Measurements from ENCODE around the gene HOXA7. TPM values are rescaled to one million over a fixed set of nuclear protein-coding genes. Genes with fewer than 3 reads are reported as not detected.

Gene HOXA7
- total RNA-seq (not detected in 2 replicates), polyA plus RNA-seq (0.37 TPM in 1 of 2 replicates, not detected in the other), polyA minus RNA-seq (not detected in 2 replicates)
- 0.30 TPM for total RNA-seq (2013)

DNA sequence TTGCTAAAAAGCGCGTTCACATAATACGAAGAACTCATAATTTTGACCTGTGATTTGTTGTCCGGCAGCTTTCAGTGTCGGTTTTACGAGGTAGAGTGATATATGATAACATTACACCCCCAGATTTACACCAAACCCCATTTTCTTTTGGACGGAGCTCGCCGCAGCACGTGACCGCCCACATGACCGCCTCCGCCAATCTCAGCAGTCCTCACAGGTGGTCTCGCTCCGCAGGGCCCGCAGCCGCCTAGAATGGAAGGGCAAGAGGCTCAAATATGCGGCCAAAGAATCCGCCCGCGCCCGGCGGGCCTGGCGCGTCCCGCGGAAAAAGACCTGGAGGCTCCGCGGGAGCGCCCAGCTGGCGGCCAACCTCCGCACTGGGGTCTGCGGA, at the start of gene HOXA7:
Gene HOXA7 (minus strand): TSS at position 168 of the 391 bp plus-strand sequence. CDS start 130 bp downstream, at position 38.
- Histone ChIP-seq H3K79me2 (ENCODE audit: control insufficient read depth, insufficient read depth, low read length) (no peaks in the 10 kb centered on the region), H4K20me1 (ENCODE audit: control insufficient read depth, insufficient read depth, low read length, poor library complexity, severe bottlenecking) (peaks cover 10% of the 10 kb centered on the region), H3K9me3 (ENCODE audit: control extremely low read depth in 1 of 3, control insufficient read depth in 2 of 3, insufficient read depth in 1 of 3, low read length in 2 of 3) (peaks cover 0 to 82% (median 18%) of the 10 kb centered on the region in 3 donors), H3K27me3 (replicated peaks in 1 of 4; ENCODE audit: control extremely low read depth in 1 of 4, control insufficient read depth in 3 of 4, insufficient read depth in 4 of 4, low read length in 3 of 4) (peaks cover 1 to 94% (median 80%) of the 10 kb centered on the region in 4 experiments), H3K4me1 (ENCODE audit: control insufficient read depth in 2 of 2, insufficient read depth in 2 of 2, low read length in 2 of 2) (peaks cover 65 to 75% of the 10 kb centered on the region in 2 donors), H3K4me3 (ENCODE audit: control extremely low read depth in 1 of 5, extremely low read depth in 1 of 5, insufficient read depth in 1 of 5, low read depth in 2 of 5, low read length in 4 of 5) (peak within 1 kb of the TSS in 2 of 5 experiments; percentile 8 to 15), H3K4me2 (replicated peaks; ENCODE audit: low read depth, low read length, poor library complexity, severe bottlenecking) (peak within 1 kb of the TSS; percentile 42), H2AFZ (ENCODE audit: insufficient read depth, low read depth, low read length, poor library complexity, severe bottlenecking) (no peak within 1 kb of the TSS), H3K36me3 (replicated peaks in 1 of 2; ENCODE audit: control extremely low read depth in 1 of 2, control insufficient read depth in 1 of 2, extremely low read depth in 1 of 2, insufficient read depth in 2 of 2, low read length in 1 of 2) (no peaks in the 10 kb centered on the region), H3K27ac (ENCODE audit: low read length in 2 of 2) (no peak within 1 kb of the TSS), H3K9ac (ENCODE audit: low read length) (peak within 1 kb of the TSS; percentile 8)
- Mint-ChIP-seq H3K4me3 (peak within 1 kb of the TSS; percentile 23), H3K9me3 (ENCODE audit: insufficient read depth) (no peaks in the 10 kb centered on the region), H3K4me1 (peaks cover 44% of the 10 kb centered on the region), H3K27ac (peak within 1 kb of the TSS; percentile 87), H3K27me3 (peaks cover 77% of the 10 kb centered on the region)
- ATAC-seq (ENCODE audit: low read depth) (no peak), DNase-seq (peak; percentile 54)
- intact Hi-C loops (cut with micrococcal nuclease): loop anchor here (2.0 kb wide), 2 partner anchors 84 to 1300 kb away; no protein-coding TSS in a partner anchor
- ChIA-PET POLR2A (interaction anchor here (1.5 kb wide), 1 partner anchor 1301 kb away, joined by 3 read pairs; no protein-coding TSS in a partner anchor), CTCF (interaction anchor here (0.8 to 2.0 kb wide), 3 partner anchors 39 to 1302 kb away, joined by 4 to 7 read pairs (median 5); no protein-coding TSS in a partner anchor)
- 2% methylated on average over 27 of the region's 33 CpGs for WGBS (ENCODE audit: insufficient coverage)
- TF ChIP-seq, protein P1, sequence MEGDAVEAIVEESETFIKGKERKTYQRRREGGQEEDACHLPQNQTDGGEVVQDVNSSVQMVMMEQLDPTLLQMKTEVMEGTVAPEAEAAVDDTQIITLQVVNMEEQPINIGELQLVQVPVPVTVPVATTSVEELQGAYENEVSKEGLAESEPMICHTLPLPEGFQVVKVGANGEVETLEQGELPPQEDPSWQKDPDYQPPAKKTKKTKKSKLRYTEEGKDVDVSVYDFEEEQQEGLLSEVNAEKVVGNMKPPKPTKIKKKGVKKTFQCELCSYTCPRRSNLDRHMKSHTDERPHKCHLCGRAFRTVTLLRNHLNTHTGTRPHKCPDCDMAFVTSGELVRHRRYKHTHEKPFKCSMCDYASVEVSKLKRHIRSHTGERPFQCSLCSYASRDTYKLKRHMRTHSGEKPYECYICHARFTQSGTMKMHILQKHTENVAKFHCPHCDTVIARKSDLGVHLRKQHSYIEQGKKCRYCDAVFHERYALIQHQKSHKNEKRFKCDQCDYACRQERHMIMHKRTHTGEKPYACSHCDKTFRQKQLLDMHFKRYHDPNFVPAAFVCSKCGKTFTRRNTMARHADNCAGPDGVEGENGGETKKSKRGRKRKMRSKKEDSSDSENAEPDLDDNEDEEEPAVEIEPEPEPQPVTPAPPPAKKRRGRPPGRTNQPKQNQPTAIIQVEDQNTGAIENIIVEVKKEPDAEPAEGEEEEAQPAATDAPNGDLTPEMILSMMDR (IDR thresholded peaks at IDR 0.05): no peak
- TF ChIP-seq EZH2 (IDR thresholded peaks at IDR 0.05; ENCODE audit: borderline replicate concordance, insufficient read depth, low read depth, low read length, poor library complexity, severe bottlenecking): no peak

Data from B cell (primary cell).